Adrenal gland (tissue), 5 donors: ENCODE data around the gene CNTN2.

ENCODE experiments used
- POLR2A ChIP-seq, 2 donors: fragments of 450-650 bp; IDR thresholded peaks; one replicate each; pipeline ENCODE4 v1.6.1; 2017; ENCODE audit warnings: antibody characterized with exemption in 2 of 2, mild to moderate bottlenecking in 2 of 2, moderate library complexity in 1 of 2
- TF ChIP-seq, protein P1 (sequence below), 6 experiments: fragments of 450-650 bp in 4 of 6; fragments of 200-600 bp in 2 of 6; sonication (generic) in 1 of 6; IDR thresholded peaks; 1 replicate in 5 of 6; 2 replicates in 1 of 6; pipeline versions ENCODE4 v1.5.1 to v1.8.0; 2016 to 2021; ENCODE audit warnings: antibody characterized with exemption in 6 of 6, mild to moderate bottlenecking in 2 of 6, moderate library complexity in 1 of 6
- donor health status: DM: no; HTN: no; CAD: no.

DNA sequence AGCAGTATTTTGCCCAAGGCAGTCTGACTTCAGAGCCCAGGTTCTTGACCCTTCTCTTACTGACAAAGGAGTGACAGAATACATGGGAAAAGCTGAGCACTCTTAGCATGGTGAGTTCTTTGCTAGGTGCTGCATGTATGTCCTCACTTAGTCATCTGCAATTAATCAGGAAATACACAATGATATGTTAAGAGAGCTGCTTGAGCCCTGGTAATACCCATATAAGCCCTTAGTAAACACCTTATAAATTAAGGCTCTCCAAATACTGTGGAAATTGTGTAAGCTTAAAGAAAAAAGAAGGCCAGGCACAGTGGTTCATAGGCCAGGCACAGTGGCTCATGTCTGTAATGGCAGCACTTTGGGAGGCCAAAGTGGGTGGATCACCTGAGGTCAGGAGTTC lies 55.2 kb downstream of the CNTN2 start:
- TF ChIP-seq POLR2A (IDR thresholded peaks at IDR 0.05) = no peak
- TF ChIP-seq, protein P1, sequence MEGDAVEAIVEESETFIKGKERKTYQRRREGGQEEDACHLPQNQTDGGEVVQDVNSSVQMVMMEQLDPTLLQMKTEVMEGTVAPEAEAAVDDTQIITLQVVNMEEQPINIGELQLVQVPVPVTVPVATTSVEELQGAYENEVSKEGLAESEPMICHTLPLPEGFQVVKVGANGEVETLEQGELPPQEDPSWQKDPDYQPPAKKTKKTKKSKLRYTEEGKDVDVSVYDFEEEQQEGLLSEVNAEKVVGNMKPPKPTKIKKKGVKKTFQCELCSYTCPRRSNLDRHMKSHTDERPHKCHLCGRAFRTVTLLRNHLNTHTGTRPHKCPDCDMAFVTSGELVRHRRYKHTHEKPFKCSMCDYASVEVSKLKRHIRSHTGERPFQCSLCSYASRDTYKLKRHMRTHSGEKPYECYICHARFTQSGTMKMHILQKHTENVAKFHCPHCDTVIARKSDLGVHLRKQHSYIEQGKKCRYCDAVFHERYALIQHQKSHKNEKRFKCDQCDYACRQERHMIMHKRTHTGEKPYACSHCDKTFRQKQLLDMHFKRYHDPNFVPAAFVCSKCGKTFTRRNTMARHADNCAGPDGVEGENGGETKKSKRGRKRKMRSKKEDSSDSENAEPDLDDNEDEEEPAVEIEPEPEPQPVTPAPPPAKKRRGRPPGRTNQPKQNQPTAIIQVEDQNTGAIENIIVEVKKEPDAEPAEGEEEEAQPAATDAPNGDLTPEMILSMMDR (IDR thresholded peaks at IDR 0.05) = no peak
